Amniotic stem cell (primary cell): ENCODE data around the gene CCSER2.
A peak's percentile ranks its signal among the peaks of the same experiment; 100 is the strongest.

Experiments used
- DNase-seq: peaks from one replicate; lab custom pipeline; 2025; lab: John Stamatoyannopoulos, UW

The CCSER2 gene

GRCh38 chr10:84348860-84349259, 20.5 kb downstream of the CCSER2 start:
- DNase-seq = peak; percentile 66

GRCh38 chr10:84352251-84352842, 24.0 kb downstream of the CCSER2 start:
- DNase-seq = no peak

DNA sequence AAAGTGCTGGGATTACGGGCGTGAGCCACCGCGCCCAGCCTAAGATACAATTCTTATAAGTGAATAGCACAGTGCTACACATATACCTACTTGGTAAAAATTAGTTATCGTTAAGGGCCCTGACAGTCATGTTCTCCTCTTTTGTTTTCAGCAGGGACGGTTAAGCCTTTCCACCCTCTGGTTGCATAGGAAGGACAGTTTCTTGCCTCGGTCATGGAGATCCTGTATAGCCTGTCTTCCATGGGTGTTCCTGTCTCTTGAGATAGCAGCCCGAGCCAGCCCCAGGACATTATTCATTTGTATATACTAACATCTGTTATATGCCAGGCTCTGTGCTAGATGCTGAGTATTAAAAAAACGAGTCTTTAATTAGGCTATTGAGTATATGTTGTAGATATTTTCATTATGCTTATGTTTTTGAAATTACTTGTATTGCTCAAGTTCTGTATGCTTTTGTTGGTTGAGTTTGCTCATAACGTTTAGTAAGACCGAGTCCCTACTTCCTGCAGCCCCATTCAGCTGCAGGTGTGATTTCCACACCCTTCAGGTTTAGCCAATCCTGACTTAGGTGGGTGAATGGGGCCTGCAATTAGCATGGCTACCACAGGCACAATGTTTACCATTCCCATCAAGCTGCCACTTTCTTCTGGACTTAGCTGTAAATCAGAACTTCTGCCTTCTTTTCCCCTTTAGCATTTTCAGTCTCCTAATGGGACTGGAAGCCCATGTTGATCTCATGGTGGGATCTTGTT, 24.8 kb downstream of the CCSER2 start:
- no peak for DNase-seq

- DNase-seq = no peak
These were observed 26.2 kb downstream of the CCSER2 start for GRCh38 chr10:84354623-84355022.

DNA sequence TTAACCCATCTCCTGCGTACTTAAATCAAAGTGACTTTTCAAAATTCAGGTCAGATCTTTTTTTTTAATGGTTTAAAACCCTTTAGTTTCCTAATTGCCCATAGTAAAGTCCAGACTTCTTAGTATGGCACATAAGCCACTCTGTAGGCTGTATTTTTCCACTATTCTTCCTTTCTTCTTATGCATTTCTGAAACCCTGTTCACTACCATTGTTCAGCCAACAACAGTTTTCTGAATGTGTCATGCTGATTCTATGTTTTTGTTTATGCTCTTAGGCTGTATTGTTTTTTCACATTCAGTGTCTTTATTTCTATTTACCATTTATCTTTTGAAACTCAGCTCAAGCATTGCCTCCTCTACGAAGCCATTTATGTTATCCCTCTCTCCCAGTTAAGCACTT, 26.7 kb downstream of the CCSER2 start:
- no peak for DNase-seq

DNA sequence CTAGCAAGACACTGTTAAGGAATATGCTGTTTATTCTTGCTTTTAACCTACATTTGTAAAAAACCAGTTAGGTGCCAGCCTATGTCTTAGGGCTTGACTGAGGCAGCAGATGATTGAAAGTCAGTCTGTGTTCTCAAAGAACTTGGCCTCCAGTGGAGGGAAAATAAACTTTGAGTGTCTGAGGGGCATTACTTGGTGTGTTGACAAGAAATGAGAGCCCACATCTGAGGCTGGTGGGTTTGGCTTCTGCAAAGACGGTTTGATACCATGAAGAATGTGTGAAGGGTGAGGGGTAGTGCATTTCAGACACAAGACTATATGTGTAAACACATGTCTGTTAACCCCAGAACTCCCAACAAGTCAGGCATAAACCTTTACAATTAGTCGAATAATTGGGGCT, 28.5 kb downstream of the CCSER2 start:
- DNase-seq = no peak

DNA sequence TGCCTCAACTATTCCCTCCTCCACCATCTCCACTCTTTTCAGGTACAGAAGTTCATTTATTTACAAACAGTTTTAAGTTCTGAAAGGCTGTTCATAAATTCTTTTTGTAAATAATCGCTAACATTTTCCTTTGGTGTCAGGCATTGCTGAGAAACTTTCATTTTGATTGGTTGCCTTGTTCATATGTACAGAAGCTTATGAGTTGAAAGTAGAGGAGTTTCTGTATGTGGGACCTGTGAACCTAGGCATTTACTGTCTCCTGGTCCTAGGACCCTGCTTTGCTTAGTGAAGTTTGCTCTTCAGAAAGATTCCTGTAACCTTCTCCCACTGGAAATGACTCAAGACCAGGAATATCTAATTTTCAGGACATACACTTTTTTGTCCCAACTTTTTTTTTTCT, 30.4 kb downstream of the CCSER2 start:
- DNase-seq = no peak

GRCh38 chr10:84360637-84361365, 32.4 kb downstream of the CCSER2 start:
- DNase-seq = no peak

- no peak for DNase-seq
These were observed 37.0 kb downstream of the CCSER2 start for GRCh38 chr10:84365335-84365881.

DNA sequence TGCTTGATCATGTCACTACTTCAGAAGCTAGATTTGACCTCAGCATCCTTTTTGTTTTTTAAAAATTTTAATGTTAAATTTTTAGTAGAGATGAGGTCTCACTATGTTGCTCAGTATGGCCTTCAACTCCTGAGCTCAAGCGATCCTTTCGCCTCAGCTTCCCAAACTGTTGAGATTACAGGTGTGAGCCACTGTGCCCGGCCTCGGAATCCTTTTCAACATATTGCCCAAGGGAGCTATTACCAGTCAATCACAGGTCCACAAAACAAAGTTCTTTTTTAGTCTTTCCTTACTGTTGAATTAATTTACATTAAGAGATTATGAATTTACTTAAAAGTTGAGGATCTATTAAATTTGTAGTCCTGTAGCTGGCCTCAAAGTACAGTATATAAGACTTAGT, 37.7 kb downstream of the CCSER2 start:
- no peak for DNase-seq

GRCh38 chr10:84367256-84367655, 38.9 kb downstream of the CCSER2 start:
- no peak for DNase-seq

DNA sequence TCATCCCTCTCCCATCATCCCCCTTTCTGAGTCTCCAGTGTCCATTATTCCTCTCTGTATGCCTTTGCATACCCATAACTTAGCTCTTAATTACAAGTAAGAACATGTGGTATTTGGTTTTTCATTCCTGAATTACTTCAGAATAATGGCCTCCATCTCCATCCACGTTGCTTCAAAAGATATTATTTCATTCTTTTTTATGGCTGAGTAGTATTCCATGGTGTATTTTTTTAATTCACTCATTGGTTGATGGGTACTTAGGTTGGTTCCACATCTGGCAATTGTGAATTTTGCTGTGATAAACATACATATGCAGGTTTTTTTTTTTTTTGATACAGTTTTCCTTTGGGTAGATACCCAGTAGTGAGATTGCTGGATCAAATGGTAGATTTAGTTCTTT, 40.4 kb downstream of the CCSER2 start:
- no peak for DNase-seq

DNA sequence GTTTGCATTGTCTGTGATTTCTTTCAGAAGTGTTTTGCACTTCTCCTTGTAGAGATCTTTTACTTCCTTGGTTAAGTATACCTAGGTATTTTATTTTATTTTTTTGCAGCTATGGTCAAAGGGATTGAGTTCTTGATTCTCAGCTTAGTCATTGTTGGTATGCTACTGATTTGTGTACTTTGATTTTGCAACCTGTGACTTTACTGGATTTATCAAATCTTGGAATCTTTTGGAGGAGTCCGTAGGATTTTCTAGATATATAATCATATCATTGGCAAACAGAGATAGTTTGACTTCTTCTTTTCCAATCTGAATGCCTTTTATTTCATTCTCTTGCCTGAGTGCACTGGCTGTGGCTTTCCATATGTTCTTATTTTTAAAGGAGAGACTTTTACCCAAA, 41.9 kb downstream of the CCSER2 start:
- DNase-seq = no peak

- no peak for DNase-seq
These were observed 43.6 kb downstream of the CCSER2 start for GRCh38 chr10:84371944-84372343.

DNA sequence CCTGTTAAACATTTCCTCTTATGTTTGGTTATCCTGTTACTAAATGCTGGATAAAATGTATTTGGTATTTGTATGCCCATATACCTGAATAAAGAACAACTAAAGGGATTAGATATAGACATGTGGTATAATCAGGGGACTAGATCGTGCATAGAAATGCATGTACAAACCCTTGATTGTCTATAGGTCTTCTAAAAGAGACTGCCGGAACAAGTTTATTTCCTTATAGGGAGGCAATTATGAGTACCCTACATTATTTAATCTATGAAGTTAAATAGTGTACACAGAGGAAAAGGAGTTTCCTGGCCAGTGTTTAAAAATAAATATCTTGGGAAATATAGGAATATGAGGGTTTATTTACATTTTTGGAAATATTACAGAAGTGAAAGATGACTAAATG, 44.6 kb downstream of the CCSER2 start:
- no peak for DNase-seq

DNA sequence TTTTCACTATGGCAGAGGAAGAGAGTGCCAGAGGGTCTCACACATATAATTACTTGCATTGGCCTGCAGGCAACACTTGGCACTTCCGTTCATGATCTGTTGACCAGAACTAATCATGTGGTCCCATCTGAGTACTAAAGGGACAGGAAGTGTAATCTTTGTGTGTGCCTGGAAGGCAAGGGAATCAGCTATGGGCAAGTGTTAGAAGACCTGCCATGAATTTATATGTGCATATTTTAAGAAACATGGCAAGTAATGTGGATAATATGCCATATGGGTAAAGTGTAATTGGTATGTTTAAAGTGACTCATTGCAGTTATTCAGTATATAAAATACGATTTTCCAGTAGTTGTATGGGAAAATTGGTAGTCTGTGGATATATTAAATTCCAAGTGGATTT, 46.1 kb downstream of the CCSER2 start:
- DNase-seq = no peak

GRCh38 chr10:84375011-84375410, 46.6 kb downstream of the CCSER2 start:
- DNase-seq = no peak

DNA sequence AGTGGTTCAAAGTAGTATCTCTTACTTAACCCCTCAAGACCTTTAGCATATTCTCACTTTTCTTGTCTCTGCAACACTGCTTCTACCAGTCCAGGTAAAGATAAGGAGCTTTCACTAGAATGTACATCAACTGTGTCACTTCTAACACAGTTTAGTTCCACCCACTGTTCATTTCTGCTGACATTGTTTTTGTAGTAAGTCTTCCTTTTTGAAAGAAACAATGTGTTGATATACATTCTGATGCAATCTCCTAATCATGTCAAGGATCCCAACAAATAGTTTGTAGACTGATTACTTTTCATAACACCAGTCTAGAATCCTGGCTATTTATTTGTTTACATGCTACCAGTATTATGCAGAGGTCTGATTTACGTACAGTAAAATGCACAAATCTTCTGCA, 47.5 kb downstream of the CCSER2 start:
- no peak for DNase-seq

DNA sequence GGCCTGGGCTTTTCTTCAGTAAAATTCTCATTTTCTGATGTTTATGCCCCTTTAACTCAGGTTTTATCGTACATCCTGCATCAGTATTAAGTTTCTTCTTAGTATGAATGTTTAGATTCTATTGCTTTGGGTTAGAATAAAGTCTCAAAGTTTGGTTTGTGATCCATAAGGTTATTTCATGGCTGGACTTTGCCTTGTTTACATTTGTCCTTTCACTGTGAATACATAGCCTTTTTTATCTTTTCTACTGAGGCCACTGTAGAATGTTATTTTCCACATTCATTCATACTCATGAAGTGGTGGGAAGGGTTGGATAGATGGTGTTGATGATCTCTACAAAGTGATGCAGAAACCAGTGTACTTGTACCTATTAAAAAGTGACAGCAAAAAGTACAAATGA, 59.8 kb downstream of the CCSER2 start:
- no peak for DNase-seq

DNA sequence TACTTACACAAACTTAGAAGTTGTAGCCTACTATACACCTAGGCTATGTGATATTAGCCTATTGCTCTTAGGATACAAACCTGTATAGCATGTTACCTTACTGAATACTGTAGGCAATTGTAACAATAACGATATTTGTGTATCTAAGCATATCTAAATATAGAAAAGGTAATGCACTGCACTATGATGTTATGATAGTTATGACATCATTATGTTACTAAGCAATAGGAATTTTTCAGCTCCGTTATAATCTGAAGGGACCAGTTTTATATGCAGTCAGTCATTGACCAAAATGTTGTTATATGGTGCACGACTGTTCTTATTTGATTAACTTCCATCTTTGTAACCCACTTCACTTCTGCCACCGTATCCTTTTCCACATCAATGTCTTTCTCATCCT, 62.0 kb downstream of the CCSER2 start:
- no peak for DNase-seq

- DNase-seq = no peak
These were observed 62.9 kb downstream of the CCSER2 start for GRCh38 chr10:84391326-84391725.

GRCh38 chr10:84392181-84392580, 63.8 kb downstream of the CCSER2 start:
- DNase-seq = no peak

DNA sequence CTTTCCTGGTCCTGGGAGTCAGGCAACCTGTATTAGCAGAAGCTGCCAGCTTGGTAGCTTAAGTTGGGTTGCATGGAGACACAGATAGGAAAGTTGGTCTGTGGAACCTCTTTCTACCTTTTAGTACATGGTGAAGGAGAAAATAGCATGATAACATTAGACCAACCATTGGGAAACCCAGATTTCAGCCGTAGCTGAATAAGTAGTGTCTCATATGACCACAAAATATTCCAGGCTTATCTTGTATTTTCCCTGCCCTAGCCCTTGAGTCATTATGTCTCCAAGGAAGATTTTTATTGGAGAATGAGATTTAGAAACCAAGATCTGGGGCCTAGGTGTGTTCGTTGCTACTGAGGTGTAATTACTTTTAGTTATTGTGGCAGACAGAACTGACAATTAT, 67.2 kb downstream of the CCSER2 start:
- DNase-seq = no peak
